Keratinocyte (primary cell): ENCODE data around the gene PGA4.

Source experiments
- EZH2 ChIP-seq: IDR thresholded peaks from one replicate; pipeline ENCODE4 v1.6.1; 2012; ENCODE audit warnings: inconsistent platforms, mild to moderate bottlenecking, low read length, moderate library complexity
- TF ChIP-seq, protein P1 (sequence below), 3 experiments: IDR thresholded peaks in 1 of 3; conservative IDR thresholded peaks in 1 of 3; optimal IDR thresholded peaks in 1 of 3; 2 replicates in 2 of 3; 3 replicates in 1 of 3; pipeline versions ENCODE3 to v1.5.1; 2011; ENCODE audit warnings: low read length in 3 of 3, mild to moderate bottlenecking in 3 of 3, moderate library complexity in 2 of 3, control low read depth in 1 of 3, inconsistent platforms in 1 of 3; ENCODE audit not compliant: insufficient read depth in 2 of 3; ENCODE audit errors: extremely low read depth in 1 of 3

DNA sequence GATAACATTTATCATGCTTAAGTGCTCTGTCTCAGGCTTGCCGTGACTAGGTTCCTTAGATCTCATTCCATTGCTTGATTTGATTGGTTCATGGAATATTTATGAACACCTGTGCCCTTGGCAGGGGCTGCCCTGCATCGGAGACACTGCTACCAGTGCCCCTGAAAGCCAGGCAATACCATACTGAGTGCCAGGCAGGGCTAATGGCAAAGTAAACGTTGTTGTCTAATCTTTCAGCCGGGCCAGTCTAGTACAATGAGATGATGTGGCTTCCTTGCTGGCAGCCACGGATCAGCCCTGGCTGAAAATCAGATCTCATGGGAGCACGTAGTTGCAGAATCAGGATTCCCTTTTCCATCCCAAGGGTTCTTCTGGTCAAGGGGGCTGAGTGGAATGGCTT lies 23.8 kb upstream of the PGA4 start:
- TF ChIP-seq, protein P1, sequence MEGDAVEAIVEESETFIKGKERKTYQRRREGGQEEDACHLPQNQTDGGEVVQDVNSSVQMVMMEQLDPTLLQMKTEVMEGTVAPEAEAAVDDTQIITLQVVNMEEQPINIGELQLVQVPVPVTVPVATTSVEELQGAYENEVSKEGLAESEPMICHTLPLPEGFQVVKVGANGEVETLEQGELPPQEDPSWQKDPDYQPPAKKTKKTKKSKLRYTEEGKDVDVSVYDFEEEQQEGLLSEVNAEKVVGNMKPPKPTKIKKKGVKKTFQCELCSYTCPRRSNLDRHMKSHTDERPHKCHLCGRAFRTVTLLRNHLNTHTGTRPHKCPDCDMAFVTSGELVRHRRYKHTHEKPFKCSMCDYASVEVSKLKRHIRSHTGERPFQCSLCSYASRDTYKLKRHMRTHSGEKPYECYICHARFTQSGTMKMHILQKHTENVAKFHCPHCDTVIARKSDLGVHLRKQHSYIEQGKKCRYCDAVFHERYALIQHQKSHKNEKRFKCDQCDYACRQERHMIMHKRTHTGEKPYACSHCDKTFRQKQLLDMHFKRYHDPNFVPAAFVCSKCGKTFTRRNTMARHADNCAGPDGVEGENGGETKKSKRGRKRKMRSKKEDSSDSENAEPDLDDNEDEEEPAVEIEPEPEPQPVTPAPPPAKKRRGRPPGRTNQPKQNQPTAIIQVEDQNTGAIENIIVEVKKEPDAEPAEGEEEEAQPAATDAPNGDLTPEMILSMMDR (optimal IDR thresholded peaks at IDR 0.05 in 1 of 3, IDR thresholded peaks at IDR 0.05 in 1 of 3, conservative IDR thresholded peaks at IDR 0.05 in 1 of 3; ENCODE audit: extremely low read depth in 1 of 3, insufficient read depth in 2 of 3, low read length in 3 of 3), result no peak
- no peak for TF ChIP-seq EZH2
